ENCODE data around the gene TNPO2.

The TNPO2 gene

GRCh38 chr19:12723641-12724426 lies at the start of gene TNPO2:
TNPO2 (minus strand) TSS chr19:12723932; CDS start chr19:12720977, 2,955 bp downstream.
- peak; percentile 72 for DNase-seq (ENCODE audit: low spot score)

GRCh38 chr19:12772323-12772722 lies 48.6 kb upstream of the TNPO2 start:
- DNase-seq (ENCODE audit: low spot score) = no peak

- no peak for DNase-seq (ENCODE audit: low spot score)
Measured at GRCh38 chr19:12770922-12771321, 47.2 kb upstream of the TNPO2 start.

- peak; percentile 86 for DNase-seq (ENCODE audit: low spot score)
Measured at GRCh38 chr19:12769689-12770088, 46.0 kb upstream of the TNPO2 start.

GRCh38 chr19:12767666-12768065 lies 43.9 kb upstream of the TNPO2 start:
- DNase-seq (ENCODE audit: low spot score) = no peak

GRCh38 chr19:12767150-12767549 lies 43.4 kb upstream of the TNPO2 start:
- DNase-seq (ENCODE audit: low spot score) = no peak

GRCh38 chr19:12766051-12766521 lies 42.4 kb upstream of the TNPO2 start:
- peak; percentile 69 for DNase-seq (ENCODE audit: low spot score)

- no peak for DNase-seq (ENCODE audit: low spot score)
Measured at GRCh38 chr19:12764698-12765097, 41.0 kb upstream of the TNPO2 start.

- DNase-seq (ENCODE audit: low spot score) = no peak
Measured at GRCh38 chr19:12763100-12763499, 39.4 kb upstream of the TNPO2 start.

GRCh38 chr19:12759686-12760085 lies 36.0 kb upstream of the TNPO2 start:
- DNase-seq (ENCODE audit: low spot score) = no peak

- DNase-seq (ENCODE audit: low spot score) = peak; percentile 81
Measured at GRCh38 chr19:12757544-12758274, 34.0 kb upstream of the TNPO2 start.

GRCh38 chr19:12756150-12756883 lies 32.6 kb upstream of the TNPO2 start:
- DNase-seq (ENCODE audit: low spot score) = no peak

- no peak for DNase-seq (ENCODE audit: low spot score)
Measured at GRCh38 chr19:12754465-12755196, 30.9 kb upstream of the TNPO2 start.

- DNase-seq (ENCODE audit: low spot score) = no peak
Measured at GRCh38 chr19:12752056-12752781, 28.5 kb upstream of the TNPO2 start.

GRCh38 chr19:12751635-12752034 lies 27.9 kb upstream of the TNPO2 start, which contains the start of gene BEST2:
BEST2 (plus strand) TSS chr19:12751791; CDS start chr19:12752593, 802 bp downstream.
- no peak for DNase-seq (ENCODE audit: low spot score)

GRCh38 chr19:12750851-12751250 lies 27.1 kb upstream of the TNPO2 start:
- DNase-seq (ENCODE audit: low spot score) = no peak

GRCh38 chr19:12749938-12750521 lies 26.3 kb upstream of the TNPO2 start:
- no peak for DNase-seq (ENCODE audit: low spot score)

- no peak for DNase-seq (ENCODE audit: low spot score)
Measured at GRCh38 chr19:12748489-12748888, 24.8 kb upstream of the TNPO2 start.

GRCh38 chr19:12745166-12745897 lies 21.6 kb upstream of the TNPO2 start:
- DNase-seq (ENCODE audit: low spot score) = no peak

GRCh38 chr19:12737835-12738351 lies 14.2 kb upstream of the TNPO2 start:
- DNase-seq (ENCODE audit: low spot score) = no peak

All from germinal center (tissue), 1 donor.